ENCODE results near the gene CCNI2. TPM values are rescaled to one million over a fixed set of nuclear protein-coding genes. Genes with fewer than 3 reads are reported as not detected.

CCNI2 gene
- total and polyA plus RNA-seq, 10 of the 15 experiments (the other 5 are each of a cell fraction or from before 2014, with no cell fraction given) = 1.8 to 8.0 (median 3.2) TPM

DNA sequence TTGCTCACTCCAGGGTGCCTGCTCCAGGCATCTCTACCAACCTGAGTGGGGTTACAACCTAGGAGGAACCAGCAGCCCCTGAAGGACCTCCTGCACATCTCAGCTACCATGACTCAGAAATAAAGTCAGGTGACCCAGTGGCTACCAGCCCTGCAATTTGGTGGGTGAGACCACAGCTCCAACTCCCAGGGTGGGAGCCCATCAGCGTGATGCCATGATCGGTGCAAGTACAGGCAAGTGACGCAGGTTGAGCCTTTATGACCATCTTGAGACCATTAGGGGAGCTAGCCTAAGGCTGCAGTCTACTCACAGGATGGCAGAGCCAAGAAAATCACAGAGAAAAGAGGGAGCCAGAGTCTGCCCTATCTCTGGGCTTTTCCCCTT lies 21.3 kb downstream of the CCNI2 start:
- no peaks in the 10 kb centered on the region for H4K20me1 ChIP-seq (ENCODE audit: control insufficient read depth, insufficient read depth)
- ATAC-seq (peak; percentile 8; the same call in 2 of the 3 replicates), FAIRE-seq (no peak), DNase-seq (ENCODE audit: low read depth, low spot score) (no peak)
- no TSS peak for BruUV-seq (replicated peaks)
- H3K36me3 ChIP-seq (ENCODE audit: control insufficient read depth in 2 of 2, insufficient read depth in 2 of 2, low read length in 1 of 2) = peaks cover 0 to 6% of the 10 kb centered on the region in 2 experiments; a peak in 2 of 4 replicates
- H3K27me3 ChIP-seq (replicated peaks in 1 of 2; ENCODE audit: control insufficient read depth in 2 of 2, insufficient read depth in 2 of 2, low read length in 1 of 2) = no peaks in the 10 kb centered on the region
- ChIA-PET CTCF (no interaction called here), SMC1A (ENCODE audit: uncharacterized antibody, unreplicated experiment) (interaction anchor here (1.0 to 1.7 kb wide), 2 partner anchors 15 to 51 kb away, joined by 3 to 5 read pairs; no protein-coding TSS in a partner anchor), POLR2A (interaction anchor here (0.5 to 1.4 kb wide), 3 partner anchors 12 to 15 kb away, joined by 3 to 4 read pairs (median 3); no protein-coding TSS in a partner anchor), RAD21 (ENCODE audit: unreplicated experiment) (interaction anchor here (1.2 kb wide), 1 partner anchor 13 kb away, joined by 3 read pairs; no protein-coding TSS in a partner anchor)
- H3K9ac ChIP-seq (ENCODE audit: control insufficient read depth, insufficient read depth, low read length) = no peak overlapping the region
- in situ Hi-C loops (cut with MboI) (no loop called here), intact Hi-C loops (cut with micrococcal nuclease; ENCODE audit: unreplicated experiment) (no loop called here)
- H2AFZ ChIP-seq (ENCODE audit: control insufficient read depth, low read depth, low read length) = no peak overlapping the region
- no peaks in the 10 kb centered on the region for H3K4me1 ChIP-seq (ENCODE audit: control insufficient read depth, insufficient read depth, low read length)
- no peaks in the 10 kb centered on the region for H3K79me2 ChIP-seq (ENCODE audit: control insufficient read depth, insufficient read depth, low read length)
- TF ChIP-seq CBFB (IDR thresholded peaks at IDR 0.05; ENCODE audit: low read depth) (no peak), BHLHE40 (IDR thresholded peaks at IDR 0.05; ENCODE audit: borderline replicate concordance in 1 of 2, low read depth in 2 of 2, low read length in 1 of 2) (0 out of 4 replicates have a peak, but pooled peaks of 1 of the 2 experiments have one; percentile 8)
- 100% methylated on average over 3 of the region's 3 CpGs for WGBS (ENCODE audit: insufficient coverage, insufficient replicate concordance, low lambda C conversion rate, missing lambda C conversion rate)
- no peaks in the 10 kb centered on the region for H3K9me3 ChIP-seq (replicated peaks; ENCODE audit: control insufficient read depth, insufficient read depth, low read length)
- no peak overlapping the region for H3K27ac ChIP-seq (ENCODE audit: control insufficient read depth, insufficient read depth)
- H3K4me2 ChIP-seq (ENCODE audit: control insufficient read depth, insufficient read depth) = no peak overlapping the region
- H3K4me3 ChIP-seq = no peak overlapping the region

DNA sequence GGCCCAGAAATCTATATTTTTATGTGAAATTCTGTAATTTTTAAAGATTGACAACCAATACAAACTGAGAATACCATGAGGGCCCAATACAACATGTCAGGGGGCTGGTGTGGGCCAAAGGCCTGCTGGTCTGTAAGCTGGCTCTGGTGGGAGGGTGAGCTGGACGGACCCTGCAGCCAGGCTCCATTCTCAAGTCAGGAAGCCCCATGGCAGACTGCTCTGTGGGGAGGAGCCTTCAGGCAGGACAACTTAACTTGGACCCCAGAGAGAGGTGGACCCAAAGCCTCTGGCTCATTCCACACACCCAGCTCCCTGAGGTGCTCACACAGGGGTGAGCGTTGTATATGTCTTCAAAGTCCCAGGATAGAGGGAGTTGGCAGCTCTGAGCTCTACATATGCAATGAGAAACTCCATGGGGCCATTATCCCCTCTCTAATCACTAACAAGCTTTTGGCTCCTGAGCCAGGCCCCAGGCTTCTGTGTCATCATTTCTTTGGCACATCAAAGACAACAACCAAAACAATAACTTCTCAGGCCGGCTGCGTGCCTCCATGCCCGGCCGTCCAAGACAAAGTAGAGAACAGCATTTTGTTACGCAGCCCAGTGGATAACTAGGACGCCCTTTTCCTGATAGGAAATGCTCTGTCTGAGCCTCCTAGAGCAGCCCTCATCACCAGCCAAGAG lies 23.4 kb downstream of the CCNI2 start:
- 94% methylated on average over 8 of the region's 8 CpGs for WGBS (ENCODE audit: insufficient coverage, insufficient replicate concordance, low lambda C conversion rate, missing lambda C conversion rate)
- TF ChIP-seq, protein P1, sequence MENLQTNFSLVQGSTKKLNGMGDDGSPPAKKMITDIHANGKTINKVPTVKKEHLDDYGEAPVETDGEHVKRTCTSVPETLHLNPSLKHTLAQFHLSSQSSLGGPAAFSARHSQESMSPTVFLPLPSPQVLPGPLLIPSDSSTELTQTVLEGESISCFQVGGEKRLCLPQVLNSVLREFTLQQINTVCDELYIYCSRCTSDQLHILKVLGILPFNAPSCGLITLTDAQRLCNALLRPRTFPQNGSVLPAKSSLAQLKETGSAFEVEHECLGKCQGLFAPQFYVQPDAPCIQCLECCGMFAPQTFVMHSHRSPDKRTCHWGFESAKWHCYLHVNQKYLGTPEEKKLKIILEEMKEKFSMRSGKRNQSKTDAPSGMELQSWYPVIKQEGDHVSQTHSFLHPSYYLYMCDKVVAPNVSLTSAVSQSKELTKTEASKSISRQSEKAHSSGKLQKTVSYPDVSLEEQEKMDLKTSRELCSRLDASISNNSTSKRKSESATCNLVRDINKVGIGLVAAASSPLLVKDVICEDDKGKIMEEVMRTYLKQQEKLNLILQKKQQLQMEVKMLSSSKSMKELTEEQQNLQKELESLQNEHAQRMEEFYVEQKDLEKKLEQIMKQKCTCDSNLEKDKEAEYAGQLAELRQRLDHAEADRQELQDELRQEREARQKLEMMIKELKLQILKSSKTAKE (IDR thresholded peaks at IDR 0.05; ENCODE audit: low read depth, poor library complexity, severe bottlenecking) = no peak
- ChIA-PET RAD21 (ENCODE audit: unreplicated experiment) (interaction anchor here (0.6 to 2.4 kb wide), 3 partner anchors 17 to 1191 kb away, joined by 3 to 5 read pairs (median 4); no protein-coding TSS in a partner anchor), POLR2A (interaction anchor here (0.6 to 1.0 kb wide), 2 partner anchors 50 to 188 kb away, joined by 4 to 5 read pairs; no protein-coding TSS in a partner anchor), SMC1A (ENCODE audit: uncharacterized antibody, unreplicated experiment) (interaction anchor here (1.0 to 1.5 kb wide), 4 partner anchors 16 to 47 kb away, joined by 3 to 4 read pairs (median 4); partner anchors contain the start of gene KIF3A), CTCF (interaction anchor here (1.0 to 2.0 kb wide), 5 partner anchors 14 to 49 kb away, joined by 3 to 7 read pairs (median 3); no protein-coding TSS in a partner anchor)
- H3K4me1 ChIP-seq (ENCODE audit: control insufficient read depth, insufficient read depth, low read length) = no peaks in the 10 kb centered on the region
- BruUV-seq (replicated peaks) = no TSS peak
- no peaks in the 10 kb centered on the region for H4K20me1 ChIP-seq (ENCODE audit: control insufficient read depth, insufficient read depth)
- no peak overlapping the region for H3K4me2 ChIP-seq (ENCODE audit: control insufficient read depth, insufficient read depth)
- DNase-seq (ENCODE audit: low read depth, low spot score) (no peak), FAIRE-seq (no peak), ATAC-seq (no peak)
- no peaks in the 10 kb centered on the region for H3K9me3 ChIP-seq (replicated peaks; ENCODE audit: control insufficient read depth, insufficient read depth, low read length)
- peaks cover 2% of the 10 kb centered on the region; the same call in 1 of the 2 replicates for H3K79me2 ChIP-seq (ENCODE audit: control insufficient read depth, insufficient read depth, low read length)
- H3K27me3 ChIP-seq (replicated peaks in 1 of 2; ENCODE audit: control insufficient read depth in 2 of 2, insufficient read depth in 2 of 2, low read length in 1 of 2) = no peaks in the 10 kb centered on the region
- H3K36me3 ChIP-seq (ENCODE audit: control insufficient read depth in 2 of 2, insufficient read depth in 2 of 2, low read length in 1 of 2) = no peaks in the 10 kb centered on the region; a peak in 1 of 4 replicates
- in situ Hi-C loops (cut with MboI) = no loop called here
- H3K4me3 ChIP-seq = no peak overlapping the region
- no peak overlapping the region for H3K27ac ChIP-seq (ENCODE audit: control insufficient read depth, insufficient read depth)
- no peak overlapping the region for H3K9ac ChIP-seq (ENCODE audit: control insufficient read depth, insufficient read depth, low read length)
- no peak overlapping the region for H2AFZ ChIP-seq (ENCODE audit: control insufficient read depth, low read depth, low read length)
- intact Hi-C loops (cut with micrococcal nuclease; ENCODE audit: unreplicated experiment) = no loop called here
